Ramos (cell line): ENCODE measurements around the gene SKIL.

Experiments used
- in situ Hi-C: fragments of 300-500 bp; cut with MboI; formaldehyde crosslinking; loops from one replicate; pipeline ENCODE4 v1.14.3; 2022; ENCODE audit warnings: low sequenced_read_pairs; ENCODE audit not compliant: unreplicated experiment

SKIL gene

DNA sequence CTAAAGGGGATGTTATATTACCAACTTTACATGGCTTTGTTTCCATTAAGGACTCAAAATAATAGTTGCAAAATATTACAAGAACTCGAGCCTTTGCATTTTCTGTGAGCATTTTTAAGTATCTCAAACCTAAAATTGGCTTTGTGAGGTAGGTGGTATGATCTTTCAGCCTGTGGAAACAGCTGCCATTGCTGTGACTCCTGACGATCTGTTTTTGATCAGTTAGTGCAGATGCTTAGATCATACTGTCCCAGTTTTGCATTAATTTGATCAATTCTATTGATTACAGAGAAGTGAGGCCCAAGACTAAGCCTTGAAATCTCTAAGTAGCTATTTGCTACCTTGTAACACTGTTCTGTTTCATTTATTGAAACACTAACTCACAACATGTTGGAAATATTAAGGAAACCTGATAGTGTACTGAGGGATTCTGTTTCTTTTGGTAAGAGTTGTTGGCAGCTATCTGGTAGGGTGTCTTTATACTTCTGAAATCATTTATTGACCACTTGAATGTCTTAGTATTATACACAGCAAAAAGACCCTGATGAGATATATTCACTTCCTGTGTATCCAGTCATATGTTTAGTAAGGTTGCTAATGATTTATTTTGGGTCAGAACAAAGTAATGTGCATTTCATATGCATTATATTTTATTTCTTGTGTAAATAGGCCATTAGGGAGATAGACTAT is 14.8 kb downstream of the SKIL start:
- in situ Hi-C loops, result loop anchor here (25.0 kb wide), 1 partner anchor 610 kb away; the partner anchor contains the start of genes ACTRT3, MYNN and TERC

DNA sequence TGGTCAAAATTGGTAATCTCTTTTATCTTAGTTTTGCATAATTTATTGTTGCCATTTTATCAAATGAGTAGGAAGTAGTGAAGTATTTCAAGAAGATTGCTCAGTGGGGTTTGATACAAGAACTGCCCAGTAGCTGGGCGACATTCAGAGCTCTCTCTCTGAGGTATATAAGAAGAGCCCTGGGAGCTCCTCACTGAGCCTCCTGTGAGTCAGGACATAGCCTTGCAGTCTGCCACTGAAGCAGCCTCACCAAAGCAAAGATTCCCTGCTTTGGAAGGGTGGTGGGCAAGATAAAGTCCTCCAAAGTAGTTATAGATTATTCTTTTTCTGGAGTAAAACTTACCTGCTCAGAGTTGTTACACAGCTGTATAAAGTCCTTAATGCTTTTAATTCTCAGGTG is 26.1 kb downstream of the SKIL start:
- in situ Hi-C loops, result no loop called here

DNA sequence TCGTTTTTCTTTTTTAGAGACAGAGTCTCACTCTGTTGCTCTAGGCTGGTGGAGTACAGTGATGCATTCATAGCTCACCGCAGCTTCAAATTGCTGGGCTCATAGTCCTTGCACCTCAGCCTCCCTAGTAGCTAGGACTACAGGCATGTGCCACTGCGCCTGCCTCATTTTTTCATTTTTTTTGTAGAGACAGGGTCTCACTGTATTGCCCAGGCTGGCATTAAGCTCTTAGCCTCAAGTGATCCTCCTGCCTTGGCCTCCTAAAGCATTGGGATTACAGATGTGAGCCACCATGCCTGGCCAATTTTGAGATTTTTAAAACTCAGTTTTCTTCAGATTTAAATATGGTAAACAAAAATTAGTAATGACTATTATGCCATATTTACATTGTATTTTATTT is 29.0 kb downstream of the SKIL start:
- in situ Hi-C loops, result no loop called here

DNA sequence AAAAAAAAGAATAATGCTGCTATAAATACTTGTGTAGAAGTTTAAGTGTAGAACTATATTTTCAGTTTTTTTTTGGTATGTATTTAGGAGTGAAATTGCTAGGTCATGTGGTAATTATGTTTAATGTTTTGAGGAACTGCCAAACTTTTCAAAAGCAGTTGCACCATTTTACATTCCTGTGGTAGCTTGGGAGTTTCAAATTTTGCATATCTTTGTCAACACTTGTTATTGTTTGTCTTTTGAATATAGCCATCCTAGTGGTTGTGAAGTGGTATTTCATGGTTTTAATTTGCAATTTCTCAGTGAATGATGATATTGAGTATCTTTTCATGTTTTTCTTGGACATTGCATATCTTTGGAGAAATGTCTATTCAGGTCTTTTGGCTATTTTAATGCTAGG is 30.4 kb downstream of the SKIL start:
- in situ Hi-C loops, result no loop called here

DNA sequence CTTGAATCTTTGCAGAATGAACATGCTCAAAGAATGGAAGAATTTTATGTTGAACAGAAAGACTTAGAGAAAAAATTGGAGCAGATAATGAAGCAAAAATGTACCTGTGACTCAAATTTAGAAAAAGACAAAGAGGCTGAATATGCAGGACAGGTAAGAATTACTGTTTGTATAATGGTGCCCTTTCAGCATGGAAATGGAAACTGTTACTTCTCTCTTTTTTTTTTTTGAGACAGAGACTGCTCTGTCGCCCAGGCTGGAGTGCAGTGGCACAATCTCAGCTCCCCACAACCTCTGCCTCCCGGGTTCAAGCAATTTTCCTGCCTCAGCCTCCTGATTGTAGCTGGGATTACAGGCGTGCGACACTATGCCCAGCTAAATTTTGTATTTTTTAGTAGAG is 33.6 kb downstream of the SKIL start:
- in situ Hi-C loops, result no loop called here

DNA sequence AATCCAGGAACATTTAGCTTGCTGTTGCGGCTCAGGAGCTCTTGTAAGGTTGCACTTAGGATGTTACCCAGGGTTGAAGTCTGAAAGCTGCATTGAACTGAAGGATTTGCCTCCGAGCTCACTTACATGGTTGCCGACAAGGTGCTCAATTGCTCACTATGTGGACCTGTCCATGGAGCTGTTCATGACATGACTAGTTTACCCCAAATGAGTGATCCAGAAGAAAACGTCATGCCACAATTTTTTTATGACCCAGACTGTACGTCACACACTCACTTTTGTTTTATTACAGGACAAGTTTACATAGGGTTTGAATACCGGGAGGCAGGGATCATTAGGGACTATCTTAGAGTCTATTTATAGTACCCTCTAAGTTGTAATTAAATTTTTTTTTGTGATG is 40.2 kb downstream of the SKIL start:
- in situ Hi-C loops, result no loop called here

DNA sequence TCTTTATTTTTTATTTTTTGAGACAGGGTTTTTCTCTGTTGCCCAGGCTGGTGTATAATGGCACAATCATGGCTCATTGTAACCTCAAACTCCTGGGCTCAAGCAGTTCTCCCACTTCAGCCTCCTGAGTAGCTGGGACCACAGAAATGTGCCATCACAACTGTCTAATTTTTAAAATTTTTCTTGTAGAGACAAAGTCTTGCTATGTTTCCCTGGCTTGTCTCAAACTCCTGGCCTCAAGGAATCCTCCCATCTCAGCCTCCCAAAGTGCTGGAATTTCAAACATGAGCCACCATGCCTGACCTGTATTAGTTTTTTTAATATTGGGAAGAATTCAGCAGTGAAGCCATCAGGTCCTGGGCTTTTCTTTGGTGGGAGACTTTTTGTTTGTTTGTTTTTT is 47.6 kb downstream of the SKIL start:
- in situ Hi-C loops, result no loop called here

DNA sequence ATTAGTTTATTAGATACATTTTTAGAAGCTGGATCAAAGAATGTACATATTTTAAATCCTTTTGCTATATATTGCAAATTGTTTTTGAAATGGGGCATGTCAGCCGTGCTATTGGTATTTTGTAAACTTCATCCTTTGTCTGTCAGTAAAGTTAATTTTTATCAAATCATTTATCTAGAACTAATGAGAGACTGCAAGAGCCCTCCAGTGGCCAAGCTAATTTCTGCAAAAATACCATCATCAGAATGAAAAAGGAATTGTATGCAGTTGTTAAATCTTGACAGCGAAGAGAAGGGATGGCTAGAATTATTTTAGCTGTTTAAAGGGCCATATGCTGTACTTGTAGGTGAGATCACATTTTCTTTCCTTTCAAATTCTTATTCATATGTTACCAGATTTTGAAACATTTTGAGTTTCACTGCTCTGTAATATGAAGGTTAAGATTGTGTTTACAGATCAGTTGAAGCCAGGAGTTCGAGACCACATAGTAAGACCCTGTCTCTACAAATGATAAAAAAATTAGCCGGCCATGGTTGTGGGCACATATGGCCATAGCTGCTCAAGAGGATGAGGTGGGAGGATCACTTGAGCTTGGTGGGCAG is 53.0 kb downstream of the SKIL start:
- in situ Hi-C loops, result loop anchor here (5.0 to 10.0 kb wide), 2 partner anchors 98 to 404 kb away; no protein-coding TSS in a partner anchor

DNA sequence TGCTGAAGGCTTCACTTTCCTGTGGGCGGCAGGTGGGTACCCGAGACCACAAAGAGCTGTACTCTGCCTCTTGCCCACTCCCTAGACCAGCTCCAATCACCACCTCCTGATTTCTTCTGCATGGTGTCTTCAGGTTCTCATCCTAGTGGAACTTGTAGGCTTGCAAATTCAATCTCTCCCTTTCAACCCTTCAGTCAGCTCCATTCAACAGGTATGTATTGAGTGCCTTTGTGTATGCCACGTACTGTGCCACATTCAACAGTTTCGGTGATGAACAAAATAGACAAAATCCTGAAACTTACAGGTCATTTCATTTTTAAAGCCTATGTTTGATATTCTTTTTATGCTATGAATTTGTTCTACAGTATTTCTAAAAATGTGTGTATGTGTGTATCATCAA is 55.8 kb downstream of the SKIL start:
- in situ Hi-C loops, result loop anchor here (5.0 to 10.0 kb wide), 2 partner anchors 101 to 402 kb away; no protein-coding TSS in a partner anchor

DNA sequence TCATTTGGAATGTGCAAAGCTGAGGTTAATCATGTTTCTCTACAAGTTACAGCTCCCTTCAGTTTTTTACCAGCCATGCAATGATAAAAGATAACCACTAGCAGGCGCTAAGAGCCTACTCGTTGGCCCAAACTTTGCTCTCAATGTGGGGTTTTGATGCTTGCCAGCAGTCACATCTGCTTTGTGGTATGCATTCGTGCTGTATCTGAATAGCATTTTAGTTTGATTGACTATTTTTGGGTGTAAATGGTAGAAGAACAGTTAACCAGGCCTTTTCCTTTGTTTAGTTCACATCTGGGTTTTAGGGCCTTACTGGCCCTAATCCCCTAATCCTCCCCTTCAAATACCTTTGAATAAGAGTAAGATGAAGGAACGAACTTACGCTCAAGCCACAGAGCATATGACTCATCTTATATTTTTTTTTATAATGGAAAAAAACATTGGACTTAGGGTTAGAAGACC is 56.7 kb downstream of the SKIL start:
- in situ Hi-C loops, result loop anchor here (5.0 to 10.0 kb wide), 2 partner anchors 102 to 401 kb away; no protein-coding TSS in a partner anchor

DNA sequence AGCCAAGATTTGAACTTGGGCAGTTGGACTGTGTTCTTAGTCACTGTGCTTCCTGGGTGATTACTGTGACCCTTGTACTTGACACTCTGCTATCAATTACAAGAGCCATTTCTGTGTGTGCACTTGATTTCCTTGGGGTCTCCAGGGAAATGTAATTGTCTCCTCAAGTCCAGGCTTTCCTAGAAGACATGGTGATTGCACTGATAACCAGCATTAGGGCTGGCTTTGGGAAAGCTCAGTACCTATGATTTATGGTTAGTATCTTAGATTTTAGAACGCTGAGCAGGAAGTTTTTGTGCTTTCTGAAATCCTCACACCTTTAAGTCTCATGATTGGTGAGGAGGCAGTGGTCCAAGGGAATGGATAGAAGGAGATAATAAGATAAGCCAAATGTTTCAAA is 59.6 kb downstream of the SKIL start:
- in situ Hi-C loops, result loop anchor here (10.0 kb wide), 1 partner anchor 398 kb away; no protein-coding TSS in a partner anchor

DNA sequence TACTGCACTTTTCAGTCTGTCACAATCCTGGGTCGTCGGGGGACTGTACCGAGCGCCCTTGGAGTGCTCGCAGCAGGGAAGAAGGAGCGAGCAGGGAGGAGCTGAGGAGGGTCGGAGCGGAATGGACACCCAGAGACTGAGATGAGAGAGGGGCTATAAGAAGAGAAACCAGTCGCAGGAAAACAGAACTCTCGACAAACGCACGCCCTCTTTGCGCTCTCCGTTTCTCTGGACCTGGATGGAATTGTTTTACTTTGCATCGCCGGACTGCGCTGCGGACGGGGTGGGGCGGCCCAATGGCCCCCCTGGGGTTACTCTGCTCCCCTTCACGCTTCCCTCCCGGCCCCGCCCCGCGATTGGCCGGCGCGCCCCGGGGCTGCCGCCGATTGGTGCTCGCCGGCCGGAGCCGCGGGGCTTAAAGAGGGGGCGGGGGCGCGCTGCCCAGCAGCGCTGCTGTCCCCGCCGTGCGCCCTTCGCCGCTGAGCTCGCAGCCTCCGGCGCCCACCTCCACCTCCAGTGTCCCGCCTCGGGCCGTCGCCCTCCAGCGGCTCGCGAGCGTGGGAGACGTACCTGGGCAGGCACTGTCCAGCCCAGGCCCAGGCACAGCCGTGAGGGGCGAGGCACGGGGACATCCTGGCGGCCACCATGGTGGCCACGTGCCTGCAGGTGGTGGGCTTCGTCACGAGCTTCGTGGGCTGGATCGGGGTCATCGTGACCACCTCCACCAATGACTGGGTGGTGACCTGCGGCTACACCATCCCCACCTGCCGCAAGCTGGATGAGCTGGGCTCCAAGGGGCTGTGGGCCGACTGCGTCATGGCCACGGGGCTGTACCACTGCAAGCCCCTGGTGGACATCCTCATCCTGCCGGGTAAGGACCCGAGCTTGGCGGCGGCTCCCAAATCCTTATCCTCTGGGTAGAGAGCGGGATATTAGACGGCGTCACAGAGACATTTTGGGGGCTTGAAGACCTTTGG is 61.2 kb downstream of the SKIL start, which contains the start of gene CLDN11:
CLDN11 (plus strand) TSS at position 447 of the 977 bp plus-strand sequence; CDS start at position 646, 199 bp downstream.
- in situ Hi-C loops, result loop anchor here (10.0 kb wide), 1 partner anchor 396 kb away; no protein-coding TSS in a partner anchor

DNA sequence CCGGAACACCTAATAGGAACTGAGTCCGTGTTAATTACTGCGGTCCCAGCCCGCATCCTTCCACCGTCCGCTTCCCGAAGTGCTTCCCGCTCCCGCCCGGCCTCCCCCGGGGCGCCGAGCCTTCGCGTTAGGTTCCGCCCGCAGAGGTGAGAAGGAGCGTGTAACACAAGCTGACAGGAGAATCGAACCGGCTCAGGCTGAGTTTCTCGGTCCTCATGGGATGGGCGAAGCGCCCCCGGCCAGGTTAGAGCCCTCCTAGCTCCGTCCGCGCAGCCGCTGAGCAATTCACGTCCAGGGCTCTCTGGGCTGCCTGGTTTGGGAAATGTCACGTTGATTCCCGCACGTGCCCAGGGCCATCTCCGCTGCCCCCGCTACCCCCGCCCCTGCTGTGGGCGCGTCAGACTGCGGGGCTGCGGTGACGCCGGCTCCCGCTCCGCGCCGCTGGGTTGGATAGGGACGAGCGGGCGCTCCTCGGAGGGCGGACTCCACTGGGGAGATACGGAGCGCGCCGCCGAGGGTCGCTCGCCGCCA is 62.1 kb downstream of the SKIL start:
- in situ Hi-C loops, result loop anchor here (10.0 kb wide), 1 partner anchor 395 kb away; no protein-coding TSS in a partner anchor

DNA sequence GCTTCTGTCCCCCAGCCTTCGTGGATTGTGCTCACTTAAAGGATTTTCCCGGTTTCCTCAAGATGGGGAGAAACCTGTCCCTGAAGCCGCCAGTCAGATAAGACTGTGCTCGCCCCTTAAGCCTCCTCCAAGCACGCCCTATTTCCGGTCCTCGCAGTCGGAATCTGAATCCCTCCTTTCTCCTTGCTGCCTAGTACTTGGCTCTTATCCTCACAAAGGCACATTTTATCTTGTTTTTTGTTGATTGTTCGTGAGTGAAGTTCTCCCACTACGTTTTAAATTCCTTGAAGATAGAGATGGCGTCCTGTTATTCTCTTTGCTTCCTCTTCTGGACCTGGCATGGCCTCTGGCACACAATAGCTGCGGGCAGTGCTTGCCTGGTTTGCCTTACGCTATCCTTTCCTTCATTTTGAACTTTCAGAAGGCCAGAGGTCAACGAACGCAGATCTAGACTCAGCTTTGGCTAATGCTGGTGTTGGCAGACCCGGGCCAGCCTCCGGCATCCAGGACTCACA is 62.8 kb downstream of the SKIL start:
- in situ Hi-C loops, result no loop called here

DNA sequence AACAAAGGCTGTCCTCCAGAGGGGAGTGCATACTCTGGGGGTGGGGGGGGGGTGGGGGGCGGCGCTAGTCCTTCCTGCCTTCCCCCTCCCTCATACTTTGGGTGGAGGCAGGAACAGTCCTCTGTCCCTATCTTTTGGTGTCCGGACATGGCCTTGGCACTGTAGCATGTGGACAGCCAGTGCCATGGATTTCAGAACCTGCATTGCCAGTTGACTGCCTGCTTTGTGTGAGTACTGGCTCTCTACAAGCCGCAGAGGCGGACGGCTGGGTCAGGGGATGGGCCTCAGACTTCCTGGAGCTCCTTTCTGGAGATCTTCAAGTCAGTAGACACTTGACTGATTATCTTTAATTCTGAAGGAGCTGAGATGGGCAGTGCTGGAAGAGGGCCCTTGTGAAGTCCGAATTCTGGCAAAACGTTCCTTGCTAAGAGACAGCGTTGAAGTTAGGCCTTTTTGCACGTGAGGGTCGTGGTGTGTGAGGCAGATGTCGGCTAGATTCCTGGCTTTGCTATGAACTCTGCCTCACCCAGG is 63.7 kb downstream of the SKIL start:
- in situ Hi-C loops, result no loop called here

DNA sequence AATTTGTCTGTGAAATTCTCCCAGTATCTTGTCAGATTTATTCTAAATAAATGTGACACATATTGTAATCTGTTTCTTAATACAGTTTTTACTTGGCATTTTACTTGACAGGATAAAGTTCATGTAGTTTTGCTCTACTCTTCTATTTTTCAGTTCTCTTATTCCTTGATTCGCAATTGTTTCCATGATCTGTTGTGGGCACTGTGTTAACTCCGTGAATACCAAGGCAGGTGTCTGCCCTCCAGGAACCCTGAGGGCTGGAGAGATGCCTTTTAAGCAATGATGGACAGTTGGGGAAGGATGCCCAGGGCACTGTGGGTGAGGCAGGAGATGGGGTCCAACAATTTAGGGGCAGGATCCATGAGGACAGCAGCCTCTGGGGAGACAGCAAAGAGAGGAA is 64.2 kb downstream of the SKIL start:
- in situ Hi-C loops, result no loop called here

DNA sequence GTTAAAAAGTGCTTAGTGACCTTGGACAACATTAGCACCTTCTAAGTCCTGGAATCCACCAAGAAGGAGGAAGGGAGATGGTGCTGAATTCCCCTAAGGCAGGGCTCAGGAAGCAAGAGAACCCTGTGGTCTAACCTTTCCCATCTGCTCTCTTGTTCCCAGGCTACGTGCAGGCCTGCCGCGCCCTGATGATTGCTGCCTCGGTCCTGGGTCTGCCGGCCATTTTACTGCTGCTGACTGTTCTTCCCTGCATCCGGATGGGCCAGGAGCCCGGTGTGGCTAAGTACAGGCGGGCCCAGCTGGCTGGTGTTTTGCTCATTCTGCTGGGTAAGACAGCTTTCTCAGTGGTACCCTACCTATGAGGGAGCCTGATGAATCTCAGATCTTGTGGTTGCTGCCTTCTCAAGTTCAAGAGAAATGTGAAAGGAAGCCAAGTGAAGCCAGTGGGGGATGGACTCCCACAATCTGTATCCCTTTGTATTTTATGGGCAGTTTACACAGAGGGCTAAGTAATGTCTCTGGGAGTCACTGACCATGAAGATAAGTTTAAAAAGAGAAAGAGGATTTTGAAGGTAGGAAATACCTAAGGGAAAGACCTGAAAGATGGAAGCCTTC is 65.6 kb downstream of the SKIL start:
- in situ Hi-C loops, result no loop called here

DNA sequence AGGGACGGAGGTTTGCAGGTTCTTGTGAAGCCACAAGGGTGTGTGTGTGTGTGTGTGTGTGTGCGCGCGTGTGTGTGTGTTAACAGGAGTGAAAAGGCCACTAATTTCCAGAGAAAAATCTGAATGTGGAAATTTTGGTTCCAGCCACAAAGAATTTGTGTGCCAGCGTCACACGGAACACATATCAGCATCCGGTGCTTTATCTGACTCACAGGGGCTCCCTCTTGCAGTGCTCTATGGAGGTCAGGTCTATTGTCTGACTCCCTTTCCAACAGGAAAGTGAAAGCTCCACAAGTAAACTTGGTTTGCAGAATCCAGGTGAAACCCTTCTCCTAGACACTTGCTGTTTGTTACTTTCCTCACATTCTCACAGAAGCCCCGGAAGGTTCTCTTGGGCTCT is 67.4 kb downstream of the SKIL start:
- in situ Hi-C loops, result no loop called here
